ENCODE data around the gene CYB561D1. TPM values are rescaled to one million over a fixed set of nuclear protein-coding genes. Genes with fewer than 3 reads are reported as not detected.

CYB561D1 gene
- total RNA-seq, 4 donors from 2014 or later: 1.7 to 24.0 (median 20.9) TPM

DNA sequence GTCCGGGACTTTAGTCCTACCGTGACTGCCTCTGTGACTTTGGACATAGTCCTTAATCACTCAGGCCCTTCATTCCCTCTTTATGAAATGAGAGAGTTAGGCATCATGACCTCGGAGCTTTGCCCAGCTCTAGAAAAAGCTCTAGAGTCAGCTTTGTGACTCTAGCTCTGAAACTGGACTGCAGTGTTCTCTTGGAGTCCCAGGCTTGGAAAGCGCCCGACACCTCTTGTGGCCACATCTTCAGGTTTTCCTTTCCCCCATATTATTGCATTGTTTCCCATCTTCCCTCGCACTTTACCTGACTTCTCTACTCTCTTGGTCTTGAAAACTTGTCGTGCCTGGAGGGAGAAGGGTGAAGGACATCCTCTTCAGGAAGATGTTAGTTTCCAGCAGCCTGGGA is 28.1 kb downstream of the CYB561D1 start:
- DNase-seq: no peak
- H3K36me3 ChIP-seq: no peaks in the 10 kb centered on the region
- H3K9me3 ChIP-seq: no peaks in the 10 kb centered on the region
- TF ChIP-seq, protein P1, sequence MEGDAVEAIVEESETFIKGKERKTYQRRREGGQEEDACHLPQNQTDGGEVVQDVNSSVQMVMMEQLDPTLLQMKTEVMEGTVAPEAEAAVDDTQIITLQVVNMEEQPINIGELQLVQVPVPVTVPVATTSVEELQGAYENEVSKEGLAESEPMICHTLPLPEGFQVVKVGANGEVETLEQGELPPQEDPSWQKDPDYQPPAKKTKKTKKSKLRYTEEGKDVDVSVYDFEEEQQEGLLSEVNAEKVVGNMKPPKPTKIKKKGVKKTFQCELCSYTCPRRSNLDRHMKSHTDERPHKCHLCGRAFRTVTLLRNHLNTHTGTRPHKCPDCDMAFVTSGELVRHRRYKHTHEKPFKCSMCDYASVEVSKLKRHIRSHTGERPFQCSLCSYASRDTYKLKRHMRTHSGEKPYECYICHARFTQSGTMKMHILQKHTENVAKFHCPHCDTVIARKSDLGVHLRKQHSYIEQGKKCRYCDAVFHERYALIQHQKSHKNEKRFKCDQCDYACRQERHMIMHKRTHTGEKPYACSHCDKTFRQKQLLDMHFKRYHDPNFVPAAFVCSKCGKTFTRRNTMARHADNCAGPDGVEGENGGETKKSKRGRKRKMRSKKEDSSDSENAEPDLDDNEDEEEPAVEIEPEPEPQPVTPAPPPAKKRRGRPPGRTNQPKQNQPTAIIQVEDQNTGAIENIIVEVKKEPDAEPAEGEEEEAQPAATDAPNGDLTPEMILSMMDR (IDR thresholded peaks at IDR 0.05): no peak
- no peak for TF ChIP-seq POLR2A (IDR thresholded peaks at IDR 0.05)
- no peaks in the 10 kb centered on the region for H3K27me3 ChIP-seq
- no peak overlapping the region for H3K4me3 ChIP-seq
- peaks cover 0 to 4% (median 0%) of the 10 kb centered on the region in 4 donors for H3K4me1 ChIP-seq
- H3K27ac ChIP-seq: no peak overlapping the region

DNA sequence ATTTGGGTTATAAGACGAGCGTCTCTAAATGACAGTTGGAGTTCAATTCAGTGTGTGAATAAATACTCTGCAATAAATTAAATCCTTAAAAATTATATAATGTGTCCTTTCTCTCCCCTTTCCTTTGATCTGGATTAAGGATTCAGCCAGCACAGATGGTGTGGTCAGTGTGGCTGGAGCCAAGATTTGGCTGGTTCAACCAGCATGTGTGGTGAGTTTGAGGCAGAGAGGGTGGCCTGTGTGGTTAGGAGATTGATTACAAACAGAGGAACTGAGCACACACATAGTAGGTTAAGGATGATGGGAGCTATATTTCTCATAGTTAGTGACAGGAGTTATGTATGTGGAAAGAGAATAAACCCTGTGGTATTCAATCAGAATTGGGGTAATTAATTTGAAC is 29.8 kb downstream of the CYB561D1 start:
- Histone ChIP-seq H3K4me1 (no peaks in the 10 kb centered on the region), H3K27ac (no peak overlapping the region), H3K4me3 (no peak overlapping the region), H3K36me3 (no peaks in the 10 kb centered on the region), H3K27me3 (no peaks in the 10 kb centered on the region), H3K9me3 (no peaks in the 10 kb centered on the region)
- DNase-seq: no peak
- no peak for TF ChIP-seq POLR2A (IDR thresholded peaks at IDR 0.05)
- TF ChIP-seq, protein P1 (IDR thresholded peaks at IDR 0.05): no peak

DNA sequence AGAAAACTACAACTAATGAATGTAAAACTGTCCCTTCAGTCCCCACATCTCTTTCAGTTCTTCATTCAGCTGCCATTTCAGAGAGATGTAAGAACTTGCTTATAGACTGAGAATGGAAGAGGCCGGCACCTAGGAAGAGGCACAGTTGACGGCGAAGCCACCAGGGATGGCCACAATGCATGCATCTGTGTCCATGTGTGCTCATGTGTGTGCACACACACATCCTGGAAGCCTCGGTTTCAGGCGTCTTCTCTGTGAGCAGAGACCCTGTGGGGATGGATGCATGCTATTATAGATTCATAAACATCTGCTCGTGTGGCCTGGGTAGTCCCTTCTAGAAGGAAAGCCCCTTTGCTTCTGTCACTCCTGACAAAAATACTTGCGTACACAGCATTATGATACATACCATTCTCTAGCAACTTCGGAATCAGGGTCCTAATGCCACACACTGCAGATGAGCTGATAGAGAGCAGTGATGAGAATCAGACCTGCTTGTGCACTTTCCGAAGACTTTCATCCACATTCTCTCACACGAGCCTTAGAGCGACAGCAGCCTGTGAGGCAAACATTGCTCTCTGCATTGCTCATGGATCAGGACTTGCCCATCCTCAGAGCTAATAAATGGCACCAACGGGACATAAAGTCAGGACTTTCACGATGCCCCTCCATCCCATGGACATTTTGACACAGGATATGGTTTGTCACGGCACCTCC is 33.4 kb downstream of the CYB561D1 start:
- H3K9me3 ChIP-seq: no peaks in the 10 kb centered on the region

DNA sequence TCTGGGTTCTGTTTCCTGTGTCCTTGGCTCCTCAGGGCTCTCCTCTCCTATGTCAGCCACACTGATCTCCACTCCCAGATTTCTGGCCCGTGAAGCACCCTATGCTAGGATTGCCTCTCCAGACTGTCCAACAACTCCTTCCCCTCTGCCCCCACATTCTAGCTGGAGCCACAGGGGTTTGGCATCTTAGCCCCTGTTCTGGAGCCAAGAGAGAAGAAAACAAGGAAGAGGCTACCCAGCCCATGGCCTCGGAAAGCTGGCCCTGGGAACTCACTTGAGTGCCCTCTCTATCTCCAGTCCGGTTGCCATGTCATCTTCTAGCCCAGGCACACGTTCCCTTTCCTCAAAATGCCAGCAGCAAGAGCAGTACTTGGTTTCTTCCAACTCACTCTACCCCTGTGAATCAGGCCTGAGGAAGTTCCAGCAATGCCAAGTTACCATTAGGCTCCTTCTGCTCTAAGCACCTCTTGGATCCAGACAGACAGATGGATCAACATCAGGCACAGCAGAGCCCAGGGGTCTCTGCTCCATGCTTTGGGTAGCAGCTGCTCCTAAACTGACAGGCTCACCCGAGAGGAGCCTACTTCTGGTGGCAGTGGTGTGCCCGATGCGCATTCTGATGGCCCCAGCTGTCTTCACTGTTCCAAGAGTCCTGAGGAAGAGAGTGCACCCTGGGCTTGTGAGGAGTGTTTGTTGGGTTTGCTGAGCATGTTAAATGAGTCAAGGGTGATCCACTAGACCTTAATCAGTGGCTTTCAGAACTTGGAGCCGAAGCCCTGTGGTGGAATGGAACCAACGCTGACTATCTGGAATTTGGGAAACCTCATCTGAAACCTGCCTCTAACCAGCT is 34.2 kb downstream of the CYB561D1 start:
- no peak overlapping the region for H3K4me3 ChIP-seq
- no peaks in the 10 kb centered on the region for H3K9me3 ChIP-seq
- DNase-seq: no peak
- peaks cover 0 to 10% (median 6%) of the 10 kb centered on the region in 4 donors for H3K4me1 ChIP-seq
- H3K36me3 ChIP-seq: no peaks in the 10 kb centered on the region
- H3K27ac ChIP-seq: no peak overlapping the region
- H3K27me3 ChIP-seq: no peaks in the 10 kb centered on the region
- TF ChIP-seq POLR2A (IDR thresholded peaks at IDR 0.05): no peak
- TF ChIP-seq, protein P1 (IDR thresholded peaks at IDR 0.05): no peak

More for the DNA sequence above, 33.4 kb downstream of the CYB561D1 start:
- TF ChIP-seq, protein P1 (IDR thresholded peaks at IDR 0.05): no peak
- TF ChIP-seq POLR2A (IDR thresholded peaks at IDR 0.05): no peak
- Histone ChIP-seq H3K36me3 (no peaks in the 10 kb centered on the region), H3K27me3 (no peaks in the 10 kb centered on the region), H3K27ac (no peak overlapping the region), H3K4me1 (peaks cover 0 to 4% (median 1%) of the 10 kb centered on the region in 4 donors), H3K4me3 (no peak overlapping the region)
- DNase-seq: no peak

DNA sequence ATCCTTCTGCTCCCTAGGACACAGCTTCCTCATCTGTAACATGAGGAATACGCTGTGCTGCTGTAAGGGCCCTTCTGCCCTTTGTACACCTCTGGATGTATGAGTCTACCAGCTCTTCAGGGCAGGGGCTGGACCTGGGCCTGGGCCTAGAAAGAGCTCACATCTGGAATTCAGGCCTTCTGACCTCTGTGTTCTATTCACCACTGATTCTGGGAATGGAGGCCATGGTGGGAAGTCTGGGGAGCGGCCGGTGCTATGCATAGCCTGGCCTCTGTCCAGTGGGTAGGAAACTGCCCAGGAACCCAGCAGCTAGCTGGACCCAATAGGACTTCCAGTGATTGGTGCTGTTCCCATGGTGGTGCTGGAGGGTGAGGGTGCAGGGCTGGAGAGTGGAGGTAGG is 34.8 kb downstream of the CYB561D1 start:
- TF ChIP-seq, protein P1 (IDR thresholded peaks at IDR 0.05): no peak
- TF ChIP-seq POLR2A (IDR thresholded peaks at IDR 0.05): no peak
- Histone ChIP-seq H3K9me3 (no peaks in the 10 kb centered on the region), H3K27ac (no peak overlapping the region), H3K27me3 (no peaks in the 10 kb centered on the region), H3K36me3 (no peaks in the 10 kb centered on the region), H3K4me3 (no peak overlapping the region), H3K4me1 (peaks cover 0 to 10% (median 6%) of the 10 kb centered on the region in 4 donors)
- no peak for DNase-seq
